GM21825 (cell line): ENCODE measurements around the gene ARMC6.
"Not testable (repeated sequence)": the region's sequence is repeated elsewhere in the genome, so short reads cannot be mapped to it uniquely, and the experiment has no call there.

Experiments
- ATAC-seq: cut with Tn5 transposase; IDR thresholded peaks from one replicate; pipeline ENCODE4 v1.9.1; 2021; ENCODE audit warnings: mild to moderate bottlenecking, moderate library complexity; ENCODE audit not compliant: unreplicated experiment

Gene ARMC6

GRCh38 chr19:19106938-19107337 lies 73.5 kb downstream of the ARMC6 start:
- ATAC-seq, result not testable (repeated sequence)

- no peak for ATAC-seq
These were observed 74.3 kb downstream of the ARMC6 start for GRCh38 chr19:19107654-19108053.
